ENCODE results near the gene AP1B1. TPM values are rescaled to one million over a fixed set of nuclear protein-coding genes. Genes with fewer than 3 reads are reported as not detected.
A peak's percentile ranks its signal among the peaks of the same experiment; 100 is the strongest.
"Not testable (repeated sequence)": the region's sequence is repeated elsewhere in the genome, so short reads cannot be mapped to it uniquely, and the experiment has no call there.

AP1B1 gene
- total RNA-seq, 1 experiment from 2014 or later = 68.1 TPM

DNA sequence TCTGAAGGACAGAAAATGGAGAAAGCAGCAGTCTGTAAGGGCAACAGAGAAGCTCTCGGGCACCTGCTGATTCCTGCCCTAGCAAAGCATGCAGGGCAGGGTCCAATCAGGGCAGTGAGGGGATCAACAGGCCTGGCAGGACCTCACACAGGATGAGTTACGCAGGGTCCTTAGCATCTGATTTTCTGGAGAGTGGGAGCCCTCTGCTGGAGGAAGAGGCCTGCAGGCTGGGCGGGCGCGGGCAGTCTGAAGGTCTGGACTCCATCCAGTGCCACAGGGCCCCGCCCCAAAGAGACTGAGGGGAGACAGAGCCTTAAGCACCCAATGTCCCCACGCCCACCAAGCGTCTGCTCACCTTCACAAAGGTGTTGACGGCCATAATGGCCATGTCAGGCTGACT is 28.9 kb downstream of the AP1B1 start:
- intact Hi-C loops (cut with micrococcal nuclease; ENCODE audit: unreplicated experiment) = no loop called here
- BruUV-seq (replicated peaks) = no TSS peak
- Histone ChIP-seq H3K27me3 (replicated peaks; ENCODE audit: insufficient read depth, low read depth, low read length, poor library complexity) (no peaks in the 10 kb centered on the region), H3K4me3 (ENCODE audit: low read depth, low read length, poor library complexity, severe bottlenecking) (no peak overlapping the region), H3K27ac (ENCODE audit: low read depth, low read length, poor library complexity, severe bottlenecking) (no peak overlapping the region), H3K9me3 (ENCODE audit: low read depth, low read length, poor library complexity, severe bottlenecking) (no peaks in the 10 kb centered on the region), H3K4me1 (ENCODE audit: insufficient read depth, low read length, poor library complexity, severe bottlenecking) (peaks cover 7% of the 10 kb centered on the region), H3K36me3 (ENCODE audit: insufficient read depth, low read length, poor library complexity, severe bottlenecking) (peaks cover 21% of the 10 kb centered on the region)
- TF ChIP-seq CTCF (conservative IDR thresholded peaks at IDR 0.05; ENCODE audit: low read depth, low read length) = peak; percentile 58
- TF ChIP-seq EZH2 (IDR thresholded peaks at IDR 0.05; ENCODE audit: borderline replicate concordance, low read depth, low read length, poor library complexity, severe bottlenecking) = no peak
- POLR2A ChIA-PET (ENCODE audit: low non-redundant PET) = no interaction called here
- CTCF ChIA-PET = no interaction called here
- DNase-seq (ENCODE audit: low spot score) = peak; percentile 25

GRCh38 chr22:29357193-29357890 is 31.0 kb downstream of the AP1B1 start:
- H3K27me3 ChIP-seq (replicated peaks; ENCODE audit: insufficient read depth, low read depth, low read length, poor library complexity); H3K9me3 ChIP-seq (ENCODE audit: low read depth, low read length, poor library complexity, severe bottlenecking); H3K4me1 ChIP-seq (ENCODE audit: insufficient read depth, low read length, poor library complexity, severe bottlenecking); POLR2A ChIA-PET (ENCODE audit: low non-redundant PET); BruUV-seq (replicated peaks); H3K4me3 ChIP-seq (ENCODE audit: low read depth, low read length, poor library complexity, severe bottlenecking); DNase-seq (ENCODE audit: low spot score); H3K27ac ChIP-seq (ENCODE audit: low read depth, low read length, poor library complexity, severe bottlenecking); intact Hi-C loops (cut with micrococcal nuclease; ENCODE audit: unreplicated experiment): not testable (repeated sequence)
- CTCF ChIA-PET = interaction anchor here (0.6 kb wide), 1 partner anchor 13 kb away, joined by 5 read pairs; no protein-coding TSS in a partner anchor
- H3K36me3 ChIP-seq (ENCODE audit: insufficient read depth, low read length, poor library complexity, severe bottlenecking) = peaks cover 32% of the 10 kb centered on the region

DNA sequence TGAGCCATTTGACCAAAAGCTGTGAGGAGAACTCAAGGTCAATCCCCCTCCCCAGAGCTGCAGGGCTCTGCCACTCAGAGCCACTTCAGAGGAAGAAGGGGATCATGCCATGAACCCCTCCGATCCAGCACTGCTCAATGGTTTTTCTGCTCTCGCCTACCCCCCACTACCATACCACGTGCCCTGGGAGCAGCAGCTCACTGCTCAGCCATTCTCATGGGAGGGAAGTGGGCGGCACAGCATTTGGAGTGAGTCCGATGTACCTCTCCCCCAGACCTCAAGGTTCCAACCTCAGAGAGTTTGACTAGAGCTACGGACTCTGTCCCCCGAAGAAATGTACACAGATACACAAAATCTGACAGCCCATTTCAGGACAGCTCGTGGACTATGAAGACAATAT is 34.5 kb downstream of the AP1B1 start:
- H3K4me1 ChIP-seq (ENCODE audit: insufficient read depth, low read length, poor library complexity, severe bottlenecking) = no peaks in the 10 kb centered on the region
- ChIA-PET CTCF (interaction anchor here (1.2 kb wide), 1 partner anchor 33 kb away, joined by 3 read pairs; no protein-coding TSS in a partner anchor), POLR2A (ENCODE audit: low non-redundant PET) (no interaction called here)
- TF ChIP-seq CTCF (conservative IDR thresholded peaks at IDR 0.05; ENCODE audit: low read depth, low read length) (no peak), EZH2 (IDR thresholded peaks at IDR 0.05; ENCODE audit: borderline replicate concordance, low read depth, low read length, poor library complexity, severe bottlenecking) (no peak)
- no peaks in the 10 kb centered on the region for H3K27me3 ChIP-seq (replicated peaks; ENCODE audit: insufficient read depth, low read depth, low read length, poor library complexity)
- no peak for DNase-seq (ENCODE audit: low spot score)
- H3K4me3 ChIP-seq (ENCODE audit: low read depth, low read length, poor library complexity, severe bottlenecking) = no peak overlapping the region
- no TSS peak for BruUV-seq (replicated peaks)
- H3K27ac ChIP-seq (ENCODE audit: low read depth, low read length, poor library complexity, severe bottlenecking) = no peak overlapping the region
- intact Hi-C loops (cut with micrococcal nuclease; ENCODE audit: unreplicated experiment) = no loop called here
- no peaks in the 10 kb centered on the region for H3K9me3 ChIP-seq (ENCODE audit: low read depth, low read length, poor library complexity, severe bottlenecking)
- peaks cover 33% of the 10 kb centered on the region for H3K36me3 ChIP-seq (ENCODE audit: insufficient read depth, low read length, poor library complexity, severe bottlenecking)

DNA sequence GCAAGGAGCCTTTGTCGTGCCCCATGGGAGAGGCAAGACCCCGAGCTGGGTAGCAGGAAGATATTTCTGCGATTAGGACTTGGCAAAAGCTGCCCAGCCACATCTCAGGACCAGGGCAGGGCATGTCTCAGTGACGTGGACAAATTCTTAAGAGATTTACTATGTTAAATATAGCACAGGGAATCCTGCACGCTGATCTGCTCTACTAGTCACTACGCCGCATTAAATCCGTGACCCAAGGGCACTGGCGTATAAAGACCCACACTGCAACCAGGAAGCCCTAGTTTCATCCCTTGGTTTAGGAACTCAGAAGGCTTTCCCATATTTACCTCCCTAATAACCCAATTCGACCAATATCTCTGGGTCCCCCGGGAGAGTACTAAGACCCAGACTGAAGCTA is 35.1 kb downstream of the AP1B1 start:
- no peak overlapping the region for H3K27ac ChIP-seq (ENCODE audit: low read depth, low read length, poor library complexity, severe bottlenecking)
- H3K4me1 ChIP-seq (ENCODE audit: insufficient read depth, low read length, poor library complexity, severe bottlenecking) = no peaks in the 10 kb centered on the region
- intact Hi-C loops (cut with micrococcal nuclease; ENCODE audit: unreplicated experiment) = no loop called here
- no peak for DNase-seq (ENCODE audit: low spot score)
- BruUV-seq (replicated peaks) = no TSS peak
- ChIA-PET POLR2A (ENCODE audit: low non-redundant PET) (no interaction called here), CTCF (interaction anchor here (1.2 kb wide), 1 partner anchor 33 kb away, joined by 3 read pairs; no protein-coding TSS in a partner anchor)
- H3K36me3 ChIP-seq (ENCODE audit: insufficient read depth, low read length, poor library complexity, severe bottlenecking) = peaks cover 31% of the 10 kb centered on the region
- TF ChIP-seq EZH2 (IDR thresholded peaks at IDR 0.05; ENCODE audit: borderline replicate concordance, low read depth, low read length, poor library complexity, severe bottlenecking) = no peak
- no peak for TF ChIP-seq CTCF (conservative IDR thresholded peaks at IDR 0.05; ENCODE audit: low read depth, low read length)
- no peaks in the 10 kb centered on the region for H3K9me3 ChIP-seq (ENCODE audit: low read depth, low read length, poor library complexity, severe bottlenecking)
- no peak overlapping the region for H3K4me3 ChIP-seq (ENCODE audit: low read depth, low read length, poor library complexity, severe bottlenecking)
- H3K27me3 ChIP-seq (replicated peaks; ENCODE audit: insufficient read depth, low read depth, low read length, poor library complexity) = no peaks in the 10 kb centered on the region
